Testis (tissue), 2 donors: ENCODE results near the gene ILDR1.

Source experiments
- POLR2A ChIP-seq: fragments of 450-650 bp; IDR thresholded peaks from one replicate; pipeline ENCODE4 v1.6.1; 2017; ENCODE audit warnings: antibody characterized with exemption, mild to moderate bottlenecking, moderate library complexity
- TF ChIP-seq, protein P1 (sequence below), 3 experiments: fragments of 450-650 bp in 2 of 3; fragments of 200-600 bp in 1 of 3; sonication (generic) in 1 of 3; IDR thresholded peaks; one replicate each; pipeline ENCODE4 v1.5.1; 2016 to 2019; ENCODE audit warnings: antibody characterized with exemption in 3 of 3, mild to moderate bottlenecking in 2 of 3, moderate library complexity in 1 of 3

DNA sequence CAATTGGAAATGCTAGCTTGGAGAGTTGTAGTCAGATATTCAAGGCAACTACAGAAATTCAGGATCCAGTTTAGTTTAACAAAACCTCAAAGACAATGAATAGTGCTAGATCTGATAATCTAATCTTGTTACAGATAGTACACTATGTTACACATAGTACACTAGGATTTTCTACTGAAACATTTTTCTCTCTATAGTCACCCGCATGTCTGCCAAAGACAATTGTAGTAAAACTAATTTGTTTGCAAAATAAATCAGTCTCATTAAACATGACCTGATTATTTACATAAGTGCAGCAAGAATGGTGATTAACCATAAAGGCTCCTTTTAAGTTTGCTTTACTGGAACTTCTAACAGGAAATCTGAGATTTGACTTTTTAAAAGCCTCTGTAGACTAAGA, 52.0 kb downstream of the ILDR1 start:
- TF ChIP-seq, protein P1, sequence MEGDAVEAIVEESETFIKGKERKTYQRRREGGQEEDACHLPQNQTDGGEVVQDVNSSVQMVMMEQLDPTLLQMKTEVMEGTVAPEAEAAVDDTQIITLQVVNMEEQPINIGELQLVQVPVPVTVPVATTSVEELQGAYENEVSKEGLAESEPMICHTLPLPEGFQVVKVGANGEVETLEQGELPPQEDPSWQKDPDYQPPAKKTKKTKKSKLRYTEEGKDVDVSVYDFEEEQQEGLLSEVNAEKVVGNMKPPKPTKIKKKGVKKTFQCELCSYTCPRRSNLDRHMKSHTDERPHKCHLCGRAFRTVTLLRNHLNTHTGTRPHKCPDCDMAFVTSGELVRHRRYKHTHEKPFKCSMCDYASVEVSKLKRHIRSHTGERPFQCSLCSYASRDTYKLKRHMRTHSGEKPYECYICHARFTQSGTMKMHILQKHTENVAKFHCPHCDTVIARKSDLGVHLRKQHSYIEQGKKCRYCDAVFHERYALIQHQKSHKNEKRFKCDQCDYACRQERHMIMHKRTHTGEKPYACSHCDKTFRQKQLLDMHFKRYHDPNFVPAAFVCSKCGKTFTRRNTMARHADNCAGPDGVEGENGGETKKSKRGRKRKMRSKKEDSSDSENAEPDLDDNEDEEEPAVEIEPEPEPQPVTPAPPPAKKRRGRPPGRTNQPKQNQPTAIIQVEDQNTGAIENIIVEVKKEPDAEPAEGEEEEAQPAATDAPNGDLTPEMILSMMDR (IDR thresholded peaks at IDR 0.05): no peak
- TF ChIP-seq POLR2A: no peak
